DND-41 (cell line): ENCODE measurements around the gene TSEN15.

ENCODE experiments used
- CTCF ChIP-seq: IDR thresholded peaks from 2 replicates; pipeline ENCODE4 v1.5.1; 2012; ENCODE audit warnings: borderline replicate concordance, low read length, moderate library complexity, mild to moderate bottlenecking; ENCODE audit not compliant: poor library complexity, severe bottlenecking; ENCODE audit errors: extremely low read depth
- EZH2 ChIP-seq: IDR thresholded peaks from 3 replicates; pipeline ENCODE4 v1.6.1; 2012; ENCODE audit warnings: borderline replicate concordance, low read depth, mild to moderate bottlenecking, moderate library complexity, low read length, inconsistent platforms; ENCODE audit not compliant: severe bottlenecking

DNA sequence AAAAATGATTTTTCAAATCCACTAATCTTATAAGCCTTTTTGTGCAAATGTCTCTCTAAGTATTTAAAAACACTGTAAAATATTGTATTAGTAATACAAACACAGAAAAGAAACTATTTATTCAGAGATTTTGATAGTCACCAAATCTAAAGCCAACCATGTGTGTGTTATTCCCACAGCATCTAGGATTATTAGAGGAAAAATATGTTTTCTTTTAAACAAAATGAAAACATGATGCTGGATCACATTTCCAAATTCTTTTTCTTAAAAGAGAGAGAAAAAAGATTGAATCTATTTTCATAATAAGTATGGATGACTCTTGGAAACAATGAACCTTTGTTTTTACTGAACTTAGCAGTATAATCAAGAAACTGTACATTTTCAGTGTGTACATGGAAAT is 39.3 kb upstream of the TSEN15 start:
- TF ChIP-seq CTCF (no peak), EZH2 (no peak)
